Natural killer cell treated with Interleukin-12 subunit alpha and Interleukin-12 subunit beta and Interleukin-15 and Interleukin-18, amount 100 ng/mL, for 72 hours (primary cell): ENCODE results near the gene RNF7. TPM values are rescaled to one million over a fixed set of nuclear protein-coding genes. Genes with fewer than 3 reads are reported as not detected.
"Not testable (repeated sequence)": the region's sequence is repeated elsewhere in the genome, so short reads cannot be mapped to it uniquely, and the experiment has no call there.

Source experiments
- ATAC-seq, 2 donors: fragments of 150-1000 bp; cut with Tn5 transposase in 1 of 2; sonication (Bioruptor Pico), chemical (Tn5 transposase) in 1 of 2; 2 replicates each; pipeline ENCODE4 v1.10.0; 2021
- DNase-seq: peaks from one replicate; pipeline ENCODE4 v3.0.0; 2022; ENCODE audit warnings: low spot score
- H3K27ac Mint-ChIP-seq, 2 donors: 1 replicate in 1 of 2; 2 replicates in 1 of 2; pipeline ENCODE4 v1.8.0; 2022; ENCODE audit warnings: mixed read lengths in 2 of 2, mild to moderate bottlenecking in 1 of 2, moderate library complexity in 1 of 2
- H3K27me3 Mint-ChIP-seq, 2 donors: 1 replicate in 1 of 2; 2 replicates in 1 of 2; pipeline ENCODE4 v1.8.0; 2022; ENCODE audit warnings: mixed read lengths in 2 of 2
- H3K36me3 Mint-ChIP-seq: one replicate; pipeline ENCODE4 v1.8.0; 2022; ENCODE audit warnings: mixed read lengths
- H3K4me1 Mint-ChIP-seq, 2 donors: 1 replicate in 1 of 2; 2 replicates in 1 of 2; pipeline ENCODE4 v1.8.0; 2022; ENCODE audit warnings: low read depth in 2 of 2, mixed read lengths in 2 of 2, mild to moderate bottlenecking in 1 of 2
- H3K4me3 Mint-ChIP-seq: one replicate; pipeline ENCODE4 v1.8.0; 2022; ENCODE audit warnings: mixed read lengths
- H3K9me3 Mint-ChIP-seq: 2 replicates; pipeline ENCODE4 v1.8.0; 2022; ENCODE audit warnings: mixed read lengths
- total RNA-seq, 2 donors: library from RNA; stranded (reverse); gene quantifications; one replicate each; pipeline ENCODE4 v1.2.3, GENCODE V29; 2022

RNF7 gene
- total RNA-seq, 2 donors from 2014 or later, result 66.3 to 82.8 TPM

DNA sequence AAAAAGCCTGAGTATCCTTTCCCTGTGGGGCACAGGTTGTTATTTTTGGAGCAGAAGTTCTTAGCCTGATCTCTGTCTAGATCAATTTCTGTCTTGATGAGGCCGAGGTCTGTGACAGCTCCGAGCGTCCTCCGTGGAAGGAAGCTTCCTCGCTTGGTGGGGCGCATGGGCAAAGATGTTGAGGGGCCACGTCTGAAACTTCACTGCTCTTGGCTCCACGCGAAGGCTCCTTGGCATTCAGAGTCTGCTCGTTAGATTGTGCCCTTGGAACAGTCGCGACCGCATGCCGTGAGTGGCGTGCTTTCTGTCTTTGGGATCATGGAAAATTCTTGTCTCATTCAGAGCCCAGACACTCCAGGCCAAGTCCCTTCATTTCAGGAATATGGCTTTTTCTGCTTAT is 38.8 kb downstream of the RNF7 start:
- H3K4me1 Mint-ChIP-seq, result no peaks in the 10 kb centered on the region
- DNase-seq (no peak), ATAC-seq (no peak)
- no peak overlapping the region for H3K4me3 Mint-ChIP-seq
- H3K9me3 Mint-ChIP-seq, result no peaks in the 10 kb centered on the region
- peaks cover 0 to under 1% of the 10 kb centered on the region in 2 donors for H3K27me3 Mint-ChIP-seq
- no peak overlapping the region for H3K27ac Mint-ChIP-seq
- H3K36me3 Mint-ChIP-seq, result no peaks in the 10 kb centered on the region

DNA sequence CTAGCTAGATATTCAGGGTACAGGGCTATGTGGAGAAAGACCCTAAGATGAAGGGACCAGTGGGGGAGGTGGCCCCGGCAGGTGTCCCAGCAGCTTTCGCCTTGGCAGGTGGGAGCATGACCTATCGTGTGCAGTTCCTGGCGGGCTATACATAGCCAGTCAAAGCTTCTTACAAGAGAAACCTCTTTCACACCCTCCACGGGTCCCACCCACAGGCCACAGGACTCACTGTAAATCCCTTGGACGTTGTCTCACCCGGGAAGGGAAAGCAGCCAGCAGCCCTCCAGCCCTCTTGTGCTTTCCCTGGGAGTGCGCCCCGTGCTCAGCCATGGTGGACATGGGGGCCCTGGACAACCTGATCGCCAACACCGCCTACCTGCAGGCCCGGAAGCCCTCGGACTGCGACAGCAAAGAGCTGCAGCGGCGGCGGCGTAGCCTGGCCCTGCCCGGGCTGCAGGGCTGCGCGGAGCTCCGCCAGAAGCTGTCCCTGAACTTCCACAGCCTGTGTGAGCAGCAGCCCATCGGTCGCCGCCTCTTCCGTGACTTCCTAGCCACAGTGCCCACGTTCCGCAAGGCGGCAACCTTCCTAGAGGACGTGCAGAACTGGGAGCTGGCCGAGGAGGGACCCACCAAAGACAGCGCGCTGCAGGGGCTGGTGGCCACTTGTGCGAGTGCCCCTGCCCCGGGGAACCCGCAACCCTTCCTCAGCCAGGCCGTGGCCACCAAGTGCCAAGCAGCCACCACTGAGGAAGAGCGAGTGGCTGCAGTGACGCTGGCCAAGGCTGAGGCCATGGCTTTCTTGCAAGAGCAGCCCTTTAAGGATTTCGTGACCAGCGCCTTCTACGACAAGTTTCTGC is 40.1 kb downstream of the RNF7 start:
- H3K27ac Mint-ChIP-seq, result no peak overlapping the region
- ATAC-seq, result peak in 1 of 2 donors; percentile 24
- no peak for DNase-seq
- peaks cover 0 to 3% of the 10 kb centered on the region in 2 donors for H3K27me3 Mint-ChIP-seq
- H3K4me1 Mint-ChIP-seq, result peaks cover under 1 to 2% of the 10 kb centered on the region in 2 donors
- no peak overlapping the region for H3K4me3 Mint-ChIP-seq
- no peaks in the 10 kb centered on the region for H3K9me3 Mint-ChIP-seq
- H3K36me3 Mint-ChIP-seq, result no peaks in the 10 kb centered on the region

DNA sequence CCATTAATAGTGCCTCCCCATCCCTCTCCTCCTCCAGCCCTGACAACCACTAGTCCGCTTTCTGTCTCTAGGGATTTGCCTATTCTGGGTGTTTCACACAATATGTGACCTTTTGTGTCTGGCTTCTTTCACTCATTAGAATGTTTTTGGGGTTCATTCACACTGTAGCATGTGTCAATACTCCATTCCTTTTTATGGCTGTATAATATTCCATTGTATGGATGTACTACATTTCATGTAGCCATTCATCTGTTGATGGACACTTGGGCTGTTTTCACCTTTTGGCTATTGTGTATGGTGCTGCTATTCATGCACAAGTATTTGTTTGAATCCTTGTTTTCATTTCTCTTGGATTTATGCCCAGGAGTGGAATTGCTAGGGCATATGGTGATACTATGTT is 41.6 kb downstream of the RNF7 start:
- H3K27ac Mint-ChIP-seq, result no peak overlapping the region

DNA sequence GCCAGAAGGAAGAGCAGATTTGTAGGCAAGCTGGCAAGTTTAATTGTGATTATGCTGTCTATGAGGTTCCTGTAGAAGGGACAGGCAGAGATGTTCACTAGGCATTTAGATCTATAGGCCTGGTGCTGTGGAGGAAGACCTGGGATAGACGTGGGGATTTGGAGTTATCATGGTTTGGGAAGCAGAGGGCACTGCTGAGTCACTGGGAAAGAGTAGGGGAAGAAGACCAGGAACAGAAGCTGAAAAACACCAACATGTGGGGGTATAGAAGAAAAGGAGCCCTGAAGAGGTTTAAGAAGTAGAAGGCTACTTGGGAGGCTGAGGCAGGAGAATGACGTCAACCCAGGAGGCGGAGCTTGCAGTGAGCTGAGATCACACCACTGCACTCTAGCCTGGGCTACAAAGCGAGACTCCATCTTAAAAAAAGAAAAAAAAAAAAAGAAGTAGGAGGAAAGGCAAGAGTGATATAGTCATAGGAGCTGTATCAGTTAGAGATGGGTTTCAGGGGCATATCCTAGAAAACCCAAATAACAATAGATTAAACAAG is 44.4 kb downstream of the RNF7 start:
- no peak for DNase-seq
- ATAC-seq, result no peak
- Mint-ChIP-seq H3K36me3 (no peaks in the 10 kb centered on the region), H3K27ac (no peak overlapping the region), H3K27me3 (peaks cover 0 to 3% of the 10 kb centered on the region in 2 donors), H3K9me3 (no peaks in the 10 kb centered on the region), H3K4me1 (peaks cover 4 to 7% of the 10 kb centered on the region in 2 donors), H3K4me3 (no peak overlapping the region)

More for the DNA sequence above, 41.6 kb downstream of the RNF7 start:
- Mint-ChIP-seq H3K9me3 (no peaks in the 10 kb centered on the region), H3K27me3 (peaks cover 0 to 3% of the 10 kb centered on the region in 2 donors), H3K36me3 (no peaks in the 10 kb centered on the region), H3K4me1 (peaks cover 4 to 7% of the 10 kb centered on the region in 2 donors), H3K4me3 (no peak overlapping the region)
- no peak for ATAC-seq
- DNase-seq, result no peak

DNA sequence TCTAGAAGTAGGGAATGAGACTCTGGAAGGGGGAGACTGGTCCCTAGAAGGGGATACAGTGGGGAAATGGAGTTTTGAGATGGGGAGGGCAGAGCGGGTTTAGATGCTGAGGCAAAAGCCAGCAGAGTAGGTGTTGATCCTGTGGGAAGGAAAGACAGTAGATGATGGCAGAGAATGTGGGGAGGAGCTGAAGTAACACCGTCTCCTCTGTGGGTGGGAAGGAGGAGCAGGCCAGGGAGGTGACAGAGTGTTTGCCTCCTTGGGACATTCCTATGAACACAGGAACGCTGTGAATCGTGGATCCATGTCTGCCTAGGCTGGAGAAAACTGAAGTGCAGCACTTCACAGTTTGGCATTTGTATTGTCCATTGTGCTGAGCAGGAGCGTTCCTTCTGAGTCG is 45.5 kb downstream of the RNF7 start:
- Mint-ChIP-seq H3K27me3 (peaks cover 0 to 3% of the 10 kb centered on the region in 2 donors), H3K4me1 (peaks cover 4 to 7% of the 10 kb centered on the region in 2 donors), H3K9me3 (no peaks in the 10 kb centered on the region), H3K4me3 (no peak overlapping the region), H3K27ac (no peak overlapping the region), H3K36me3 (no peaks in the 10 kb centered on the region)
- DNase-seq, result no peak
- no peak for ATAC-seq

DNA sequence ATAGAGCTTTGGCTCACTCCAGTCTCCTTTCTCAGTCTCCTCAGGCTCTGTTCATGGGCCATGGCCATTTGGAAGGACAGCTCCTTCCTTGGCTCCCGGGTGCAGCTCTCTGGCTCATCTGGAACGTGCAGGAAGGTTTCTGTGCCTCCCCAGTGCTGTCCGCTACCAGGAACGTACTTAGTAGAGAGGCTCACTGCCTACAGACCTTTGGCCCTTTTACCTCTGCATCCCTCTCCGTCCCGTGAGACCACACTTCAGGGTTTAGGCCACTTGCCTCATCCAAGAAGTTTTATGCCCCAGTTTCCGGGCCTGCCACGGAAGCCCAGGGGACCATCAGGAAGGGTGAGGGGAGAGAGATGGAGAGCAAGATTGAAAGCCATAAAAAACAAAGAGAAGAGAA is 46.0 kb downstream of the RNF7 start:
- DNase-seq, result no peak
- H3K27ac Mint-ChIP-seq, result no peak overlapping the region
- H3K4me3 Mint-ChIP-seq, result no peak overlapping the region
- peaks cover 0 to 3% of the 10 kb centered on the region in 2 donors for H3K27me3 Mint-ChIP-seq
- no peak for ATAC-seq
- no peaks in the 10 kb centered on the region for H3K9me3 Mint-ChIP-seq
- H3K4me1 Mint-ChIP-seq, result peaks cover 4 to 7% of the 10 kb centered on the region in 2 donors
- no peaks in the 10 kb centered on the region for H3K36me3 Mint-ChIP-seq

DNA sequence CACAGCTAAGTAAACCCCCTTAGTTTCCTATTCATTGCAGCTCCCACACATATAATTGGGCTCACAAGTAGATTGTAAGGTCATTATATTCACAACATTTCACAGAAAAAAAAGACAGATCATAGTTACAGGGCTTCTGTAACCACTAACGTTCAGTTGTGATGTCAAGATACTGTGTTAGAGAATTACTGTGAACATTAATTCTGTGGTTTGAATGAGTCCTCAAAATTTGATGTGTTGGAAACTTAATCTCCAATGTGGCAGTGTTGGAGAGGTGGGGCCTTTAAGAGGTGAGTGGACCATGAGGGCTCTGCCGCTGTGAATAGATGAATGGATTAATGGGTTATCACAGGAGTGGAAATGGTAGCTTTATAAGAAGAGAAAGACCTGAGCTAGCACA is 46.4 kb downstream of the RNF7 start:
- DNase-seq, result no peak
- Mint-ChIP-seq H3K36me3 (no peaks in the 10 kb centered on the region), H3K4me3 (no peak overlapping the region), H3K27me3 (peaks cover 0 to 3% of the 10 kb centered on the region in 2 donors), H3K27ac (no peak overlapping the region), H3K4me1 (peaks cover 4 to 7% of the 10 kb centered on the region in 2 donors), H3K9me3 (no peaks in the 10 kb centered on the region)
- ATAC-seq, result no peak

DNA sequence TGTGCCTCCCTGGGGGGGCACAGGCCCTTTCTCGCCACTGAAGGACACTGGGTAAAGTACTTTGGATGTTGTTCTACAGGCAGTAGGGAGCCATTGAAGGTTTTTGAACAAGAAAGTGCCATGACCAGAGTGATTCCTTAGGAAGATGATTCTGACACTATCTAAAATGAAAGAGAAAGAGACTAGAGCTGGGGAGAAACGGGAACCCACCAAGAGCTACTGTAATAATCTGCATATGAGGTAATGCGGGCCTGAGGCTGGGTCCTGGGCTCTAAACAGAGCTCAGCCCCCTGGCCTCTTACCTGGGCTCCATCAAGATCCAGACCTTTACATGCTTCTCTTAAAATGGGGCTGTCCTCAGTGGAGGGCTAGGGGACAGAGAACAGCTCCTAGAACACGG is 50.1 kb downstream of the RNF7 start:
- peak in 1 of 2 donors; percentile 24 for ATAC-seq
- no peak overlapping the region for H3K27ac Mint-ChIP-seq
- H3K9me3 Mint-ChIP-seq, result no peaks in the 10 kb centered on the region
- no peaks in the 10 kb centered on the region for H3K36me3 Mint-ChIP-seq
- H3K27me3 Mint-ChIP-seq, result no peaks in the 10 kb centered on the region
- DNase-seq, result no peak
- peaks cover 4 to 5% of the 10 kb centered on the region in 2 donors for H3K4me1 Mint-ChIP-seq
- no peak overlapping the region for H3K4me3 Mint-ChIP-seq

DNA sequence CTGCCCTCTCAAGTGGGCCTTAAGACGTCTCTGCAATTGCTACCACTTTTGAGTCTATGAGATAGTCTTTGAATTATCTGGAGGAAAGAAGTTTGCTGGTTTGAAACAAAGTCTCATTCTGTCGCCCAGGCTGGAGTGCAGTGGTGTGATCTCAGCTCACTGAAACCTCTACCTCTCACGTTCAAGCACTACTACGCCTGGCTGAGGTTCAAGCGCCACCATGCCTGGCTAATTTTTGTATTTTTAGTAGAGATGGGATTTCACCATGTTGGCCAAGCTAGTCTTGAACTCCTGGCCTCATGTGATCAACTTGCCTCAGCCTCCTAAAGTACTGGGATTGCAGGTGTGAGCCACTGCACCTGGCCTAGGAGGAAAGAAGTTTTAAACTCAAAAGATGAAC is 50.7 kb downstream of the RNF7 start:
- H3K36me3 Mint-ChIP-seq, H3K9me3 Mint-ChIP-seq, DNase-seq, ATAC-seq, H3K27ac Mint-ChIP-seq, H3K27me3 Mint-ChIP-seq, H3K4me3 Mint-ChIP-seq, H3K4me1 Mint-ChIP-seq: not testable (repeated sequence)

DNA sequence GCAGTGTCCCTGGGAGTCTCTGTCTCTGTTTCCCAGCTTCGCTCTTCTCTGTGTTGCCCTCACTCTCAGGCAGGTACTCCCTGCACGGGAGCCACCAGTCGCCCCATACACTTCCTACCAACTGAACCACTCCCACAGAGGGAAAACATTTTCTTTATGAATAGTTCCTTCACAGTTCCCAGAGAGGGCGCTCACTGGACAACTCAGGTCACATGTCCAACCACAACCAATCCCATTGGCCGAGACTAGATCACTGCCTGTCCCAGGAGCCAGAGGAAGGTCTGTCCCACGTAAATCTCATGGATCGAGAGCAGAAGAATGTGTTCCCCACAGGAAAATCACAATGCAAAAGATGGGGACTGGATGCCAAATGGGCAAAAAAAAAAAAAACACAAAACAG is 51.2 kb downstream of the RNF7 start:
- ATAC-seq, result no peak
- Mint-ChIP-seq H3K4me3 (no peak overlapping the region), H3K36me3 (no peaks in the 10 kb centered on the region), H3K4me1 (peaks cover 2 to 6% of the 10 kb centered on the region in 2 donors), H3K27ac (no peak overlapping the region), H3K9me3 (no peaks in the 10 kb centered on the region), H3K27me3 (no peaks in the 10 kb centered on the region)
- no peak for DNase-seq

DNA sequence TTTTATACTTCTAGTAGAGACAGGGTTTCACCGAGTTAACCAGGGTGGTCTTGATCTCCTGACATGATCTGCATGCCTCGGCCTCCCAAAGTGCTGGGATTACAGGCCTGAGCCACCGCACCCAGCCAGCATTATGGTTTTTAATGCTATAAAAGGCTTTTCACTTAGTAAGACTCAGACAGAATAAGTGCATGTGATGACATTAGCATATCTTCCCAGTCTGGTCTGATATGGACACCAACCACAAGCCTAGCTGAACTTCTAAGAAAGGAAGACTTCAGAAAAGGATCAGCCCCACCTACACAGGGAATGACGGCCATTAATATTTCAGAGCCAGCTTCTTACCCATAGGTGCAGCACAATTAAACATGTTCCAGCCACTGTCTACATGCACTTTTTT is 52.1 kb downstream of the RNF7 start:
- no peak for DNase-seq
- Mint-ChIP-seq H3K27ac (no peak overlapping the region), H3K9me3 (no peaks in the 10 kb centered on the region), H3K27me3 (no peaks in the 10 kb centered on the region), H3K4me1 (peaks cover 10 to 15% of the 10 kb centered on the region in 2 donors), H3K4me3 (no peak overlapping the region), H3K36me3 (no peaks in the 10 kb centered on the region)
- ATAC-seq, result no peak

DNA sequence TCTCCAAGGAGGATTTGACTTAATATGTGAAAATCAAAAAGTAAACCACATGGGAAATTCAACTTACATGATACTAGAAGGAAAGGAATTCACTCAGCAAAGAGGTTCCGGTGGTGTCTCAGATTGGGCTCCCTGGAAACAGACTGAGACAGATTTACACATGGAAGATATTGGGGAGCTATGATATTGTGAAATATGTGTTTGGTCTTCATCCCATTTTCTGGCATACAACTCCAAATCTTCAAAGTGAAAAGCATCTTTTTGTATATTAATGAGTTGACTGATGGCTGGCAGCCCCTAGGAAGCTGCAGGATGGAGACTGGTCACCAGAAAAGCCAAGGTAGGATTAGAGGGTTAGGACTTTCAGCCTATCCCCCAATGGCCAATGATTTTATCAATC is 54.4 kb downstream of the RNF7 start:
- DNase-seq (no peak), ATAC-seq (no peak)
- Mint-ChIP-seq H3K4me3 (no peak overlapping the region), H3K27ac (no peak overlapping the region), H3K9me3 (no peaks in the 10 kb centered on the region), H3K36me3 (no peaks in the 10 kb centered on the region), H3K4me1 (peaks cover 31 to 38% of the 10 kb centered on the region in 2 donors), H3K27me3 (no peaks in the 10 kb centered on the region)

DNA sequence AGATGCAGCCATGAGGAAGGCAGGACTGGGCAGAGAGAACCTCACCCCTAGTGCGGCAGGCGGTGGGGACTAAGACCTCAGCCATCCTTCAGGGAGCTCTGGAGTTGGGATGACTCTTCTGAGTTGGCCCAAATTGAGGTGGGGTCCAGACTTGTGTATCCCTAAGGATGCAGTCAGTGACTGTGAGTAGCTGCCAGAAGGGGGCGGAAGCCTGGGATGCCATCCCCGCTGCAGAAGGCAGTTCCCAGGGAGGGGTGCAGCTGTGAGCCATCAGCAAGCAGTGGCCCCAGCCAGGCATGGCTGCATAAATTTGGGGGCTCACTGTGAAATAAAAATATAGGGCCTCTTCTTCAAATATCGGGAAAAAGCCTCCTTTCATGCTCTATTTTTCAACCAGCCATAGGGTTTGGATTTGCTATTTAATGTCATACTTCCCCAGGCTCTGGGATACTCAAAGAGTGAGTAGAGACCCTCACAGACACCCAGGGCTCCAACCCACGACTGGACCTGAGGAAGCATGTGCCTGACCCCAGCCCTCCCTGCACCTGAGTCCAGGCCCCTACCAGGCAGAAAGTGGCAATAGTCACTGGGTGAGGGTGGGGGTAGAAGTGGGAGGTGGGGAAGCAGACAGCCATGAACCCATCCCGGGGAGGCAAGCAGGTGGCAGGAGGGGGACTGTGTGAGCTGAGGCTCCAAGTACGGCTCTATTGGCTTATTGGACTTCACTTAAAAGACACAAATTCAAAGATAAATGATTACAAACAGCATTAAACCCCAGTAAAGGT is 55.6 kb downstream of the RNF7 start:
- ATAC-seq, result no peak
- H3K27me3 Mint-ChIP-seq, result no peaks in the 10 kb centered on the region
- peak overlapping the region; percentile 53 for H3K4me3 Mint-ChIP-seq

DNA sequence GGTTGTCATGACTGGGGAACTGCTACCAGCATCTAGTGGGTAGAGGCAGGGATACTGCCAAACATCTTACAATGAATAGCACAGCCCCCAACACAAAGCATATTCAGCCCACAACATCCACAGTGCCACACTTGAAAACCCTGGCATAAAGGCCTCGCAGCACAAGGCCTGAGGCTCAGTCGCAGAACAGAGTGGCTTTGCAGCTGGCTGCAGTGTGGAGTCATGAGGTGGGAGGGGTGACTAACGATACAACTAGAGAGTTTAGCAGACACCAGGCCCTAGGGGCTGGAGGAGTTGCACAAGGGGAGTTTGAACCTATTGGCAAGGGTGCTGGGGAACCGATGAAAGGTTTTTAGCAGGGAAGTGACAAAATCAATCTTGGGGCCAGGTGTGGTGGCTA is 57.2 kb downstream of the RNF7 start:
- Mint-ChIP-seq H3K27ac (peak overlapping the region; percentile 88 to 96), H3K4me1 (peaks cover 49 to 52% of the 10 kb centered on the region in 2 donors), H3K9me3 (no peaks in the 10 kb centered on the region), H3K4me3 (peak overlapping the region; percentile 87), H3K36me3 (no peaks in the 10 kb centered on the region), H3K27me3 (no peaks in the 10 kb centered on the region)
- no peak for DNase-seq
- no peak for ATAC-seq

More for the DNA sequence above, 55.6 kb downstream of the RNF7 start:
- Mint-ChIP-seq H3K36me3 (no peaks in the 10 kb centered on the region), H3K4me1 (peaks cover 43 to 46% of the 10 kb centered on the region in 2 donors), H3K9me3 (no peaks in the 10 kb centered on the region), H3K27ac (peak overlapping the region; percentile 20 to 36)
- no peak for DNase-seq
